DND-41 (cell line): ENCODE data around the gene SLC16A3.

Experiments
- EZH2 ChIP-seq: IDR thresholded peaks from 3 replicates; pipeline ENCODE4 v1.6.1; 2012; ENCODE audit warnings: borderline replicate concordance, low read depth, mild to moderate bottlenecking, moderate library complexity, low read length, inconsistent platforms; ENCODE audit not compliant: severe bottlenecking
- TF ChIP-seq, protein P1 (sequence below): IDR thresholded peaks from 2 replicates; pipeline ENCODE4 v1.5.1; 2012; ENCODE audit warnings: borderline replicate concordance, low read length, moderate library complexity, mild to moderate bottlenecking; ENCODE audit not compliant: poor library complexity, severe bottlenecking; ENCODE audit errors: extremely low read depth

GRCh38 chr17:82188001-82188961 lies 40.6 kb upstream of the SLC16A3 start:
- TF ChIP-seq, protein P1, sequence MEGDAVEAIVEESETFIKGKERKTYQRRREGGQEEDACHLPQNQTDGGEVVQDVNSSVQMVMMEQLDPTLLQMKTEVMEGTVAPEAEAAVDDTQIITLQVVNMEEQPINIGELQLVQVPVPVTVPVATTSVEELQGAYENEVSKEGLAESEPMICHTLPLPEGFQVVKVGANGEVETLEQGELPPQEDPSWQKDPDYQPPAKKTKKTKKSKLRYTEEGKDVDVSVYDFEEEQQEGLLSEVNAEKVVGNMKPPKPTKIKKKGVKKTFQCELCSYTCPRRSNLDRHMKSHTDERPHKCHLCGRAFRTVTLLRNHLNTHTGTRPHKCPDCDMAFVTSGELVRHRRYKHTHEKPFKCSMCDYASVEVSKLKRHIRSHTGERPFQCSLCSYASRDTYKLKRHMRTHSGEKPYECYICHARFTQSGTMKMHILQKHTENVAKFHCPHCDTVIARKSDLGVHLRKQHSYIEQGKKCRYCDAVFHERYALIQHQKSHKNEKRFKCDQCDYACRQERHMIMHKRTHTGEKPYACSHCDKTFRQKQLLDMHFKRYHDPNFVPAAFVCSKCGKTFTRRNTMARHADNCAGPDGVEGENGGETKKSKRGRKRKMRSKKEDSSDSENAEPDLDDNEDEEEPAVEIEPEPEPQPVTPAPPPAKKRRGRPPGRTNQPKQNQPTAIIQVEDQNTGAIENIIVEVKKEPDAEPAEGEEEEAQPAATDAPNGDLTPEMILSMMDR: no peak
- TF ChIP-seq EZH2: no peak
